NCI-H460 (cell line): Measurements from ENCODE around the gene CGREF1. TPM values are rescaled to one million over a fixed set of nuclear protein-coding genes. Genes with fewer than 3 reads are reported as not detected.
A peak's percentile ranks its signal among the peaks of the same experiment; 100 is the strongest.
"Not testable (repeated sequence)": the region's sequence is repeated elsewhere in the genome, so short reads cannot be mapped to it uniquely, and the experiment has no call there.

Experiments
- DNase-seq: peaks from one replicate; pipeline ENCODE4 v3.0.0-alpha.2; 2016; ENCODE audit warnings: low read depth; ENCODE audit errors: extremely low read depth
- total RNA-seq: library from RNA; depleted of rRNA; stranded (reverse); fragments of >200 nt; shearing (Covaris generic); gene quantifications from 2 replicates; pipeline ENCODE4 v1.2.3, GENCODE V29; 2014

The CGREF1 gene
- total RNA-seq, 1 experiment from 2014 or later: 43.2 TPM

DNA sequence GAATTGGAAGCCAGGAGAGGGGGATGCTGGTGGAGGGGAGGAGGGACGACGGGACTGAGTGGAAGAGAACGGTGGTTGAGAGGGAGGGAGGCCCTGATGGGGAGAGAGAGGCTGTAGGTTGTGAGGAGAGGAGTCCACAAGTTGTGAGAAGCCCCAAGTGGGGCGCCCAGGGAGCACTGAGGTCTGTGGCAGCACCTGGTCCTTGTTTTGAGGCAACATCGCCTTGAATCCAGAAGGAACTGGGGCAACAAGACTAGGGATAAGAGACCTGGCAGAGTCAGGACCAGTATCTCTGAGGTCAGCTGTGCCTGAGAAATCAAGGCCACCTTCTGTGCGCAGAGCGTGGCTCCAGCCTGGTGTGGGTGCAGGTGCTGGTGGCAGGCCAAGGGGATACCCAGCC, 19.2 kb upstream of the CGREF1 start:
- DNase-seq: no peak

DNA sequence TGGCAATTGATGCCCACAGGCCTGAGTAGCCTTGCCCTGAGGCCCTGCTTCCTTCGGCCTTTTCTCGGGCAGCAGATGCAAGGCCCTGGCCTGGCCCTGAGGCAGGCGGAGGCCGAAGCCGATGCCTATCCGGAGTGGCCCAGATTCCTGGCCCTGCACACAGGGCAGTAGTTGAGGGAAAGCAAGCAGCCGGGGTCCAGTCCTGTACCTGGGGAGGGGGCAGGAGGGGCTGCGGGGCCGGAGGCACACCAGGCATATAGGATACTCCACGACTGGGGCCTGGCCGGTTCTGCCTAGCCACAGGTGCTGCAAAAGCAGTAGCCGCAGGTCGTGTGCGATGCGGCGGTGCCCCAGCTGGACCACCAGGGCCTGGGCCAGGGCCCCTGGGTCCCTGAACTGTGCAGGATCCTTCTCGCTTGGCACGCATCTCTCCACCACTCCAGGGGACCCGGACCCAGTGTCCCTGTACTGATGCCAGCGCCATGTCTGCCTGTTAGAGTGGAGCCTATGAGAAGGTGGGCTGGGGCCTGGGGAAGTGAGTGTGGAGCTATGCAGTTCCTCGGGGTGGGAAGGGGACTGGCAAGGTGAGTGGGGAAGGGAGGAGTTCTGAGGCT, 18.5 kb upstream of the CGREF1 start:
- no peak for DNase-seq

DNA sequence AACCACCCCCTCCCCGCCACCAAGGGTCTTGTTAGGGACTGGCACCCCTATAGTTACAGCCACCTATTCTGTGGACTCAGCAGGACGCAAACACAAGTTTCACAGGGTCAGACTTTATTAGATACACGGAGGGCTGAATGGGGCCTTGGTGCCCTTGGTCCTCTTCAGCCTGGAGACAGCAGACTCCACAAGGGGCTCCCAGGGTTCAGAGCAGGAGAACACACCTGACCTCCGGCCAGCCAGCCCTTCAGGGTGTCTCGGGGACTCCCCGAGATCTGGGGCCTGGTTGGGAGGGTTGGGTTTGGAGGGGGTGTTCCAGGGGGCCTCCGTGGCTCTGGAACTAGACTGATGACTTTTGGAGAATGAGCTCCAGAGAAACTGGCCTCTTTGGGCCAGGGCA, 17.8 kb upstream of the CGREF1 start:
- no peak for DNase-seq

DNA sequence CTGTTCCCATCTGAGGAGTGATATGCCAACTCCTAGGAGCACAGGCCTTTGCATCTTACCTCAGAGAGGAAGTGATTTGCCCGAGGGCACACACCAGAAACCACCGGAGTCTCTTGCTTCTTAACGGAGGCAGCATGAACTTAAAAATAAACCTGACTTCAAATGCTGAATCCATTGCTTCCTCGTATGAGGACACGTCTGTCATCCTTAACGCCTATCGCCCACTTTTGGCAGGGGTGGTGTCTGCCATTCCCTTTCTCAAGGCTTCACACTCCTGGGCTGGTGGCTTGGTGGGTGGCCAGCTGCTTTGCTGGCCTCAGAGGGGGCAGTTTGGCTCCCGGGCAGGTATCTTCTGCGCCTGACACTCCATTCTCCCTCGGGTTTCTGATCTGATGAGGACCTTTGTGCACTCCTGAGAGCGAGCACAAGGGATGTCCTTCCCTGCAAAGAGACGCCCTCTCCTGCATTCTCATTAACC, 16.6 kb upstream of the CGREF1 start:
- no peak for DNase-seq

DNA sequence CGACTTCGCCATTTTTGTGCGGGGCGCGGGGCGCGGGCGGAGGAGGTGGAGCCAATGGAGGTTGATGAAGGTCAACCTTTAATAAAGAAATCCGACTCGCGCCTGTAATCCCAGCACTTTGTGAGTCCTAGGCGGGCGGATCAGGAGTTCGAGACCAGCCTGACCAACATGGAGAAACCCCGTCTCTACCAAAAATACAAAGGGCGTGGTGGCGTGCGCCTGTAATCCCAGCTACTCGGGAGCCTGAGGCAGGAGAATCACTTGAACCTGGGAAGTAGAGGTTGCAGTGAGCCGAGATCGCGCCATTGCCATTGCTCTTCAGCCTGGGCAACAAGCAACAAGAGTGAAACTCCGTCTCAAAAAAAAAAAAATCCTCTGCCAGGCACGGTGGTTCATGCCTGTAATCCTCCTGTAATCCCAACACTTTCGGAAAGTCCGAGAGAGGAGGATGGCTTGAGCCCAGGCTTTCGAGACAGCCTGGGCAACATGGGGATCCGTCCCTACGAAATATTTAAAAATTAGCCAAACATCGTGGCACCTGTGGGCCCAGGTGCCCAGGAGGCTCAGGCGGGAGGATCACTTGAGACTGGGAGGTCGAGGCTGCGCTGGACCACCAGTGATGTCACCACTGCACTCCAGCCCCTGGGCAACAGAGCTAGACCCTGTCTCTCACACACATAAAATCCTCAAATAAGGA, 16.0 kb upstream of the CGREF1 start:
- DNase-seq: no peak

DNA sequence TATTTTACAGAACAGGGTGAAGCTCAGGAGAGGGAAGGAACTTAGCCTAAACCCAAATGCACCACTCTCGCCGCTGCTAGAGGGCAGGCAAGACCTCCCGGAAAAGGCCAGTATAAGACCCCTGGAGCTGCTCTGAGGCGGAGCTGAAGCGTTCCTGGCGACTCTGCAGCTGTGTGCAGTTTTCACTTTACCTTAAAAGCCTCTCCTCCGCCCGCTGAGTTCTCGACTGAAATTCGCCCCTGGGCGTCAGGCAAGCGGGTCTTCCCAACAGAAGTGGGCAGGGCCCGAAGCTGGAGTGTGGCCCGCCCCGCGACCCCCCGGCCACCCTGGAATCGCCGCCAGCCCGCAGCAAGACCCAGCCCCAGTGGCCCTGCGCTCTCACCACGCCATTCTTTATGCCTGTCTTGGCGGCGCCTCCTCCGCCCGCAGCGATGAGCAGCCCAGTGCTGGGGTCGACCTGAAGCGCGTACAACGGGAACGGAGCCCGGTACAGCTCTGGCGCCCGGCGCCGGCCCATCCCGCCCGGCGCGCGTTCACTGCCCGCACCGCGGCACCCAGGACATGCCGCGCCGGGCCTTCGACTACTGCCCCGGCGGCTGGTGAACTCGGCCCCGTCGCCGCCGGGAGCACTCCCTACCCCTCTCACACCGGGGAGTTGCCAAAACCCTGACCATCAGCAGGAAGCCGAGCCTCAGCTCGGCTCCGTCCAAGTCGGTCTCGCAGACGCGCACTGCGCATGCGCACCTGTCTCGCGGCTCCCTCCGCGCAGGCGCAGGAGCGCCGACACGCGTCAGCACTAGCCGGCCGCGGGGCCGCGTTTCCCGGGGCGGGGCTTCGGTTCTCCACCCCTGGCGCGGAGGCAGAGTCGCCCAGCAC, 15.2 kb upstream of the CGREF1 start, which contains the start of gene PREB:
TSS of gene PREB (minus strand) at position 732 of the 876 bp plus-strand sequence. CDS start at position 517, 215 bp downstream.
- peak; percentile 95 for DNase-seq

DNA sequence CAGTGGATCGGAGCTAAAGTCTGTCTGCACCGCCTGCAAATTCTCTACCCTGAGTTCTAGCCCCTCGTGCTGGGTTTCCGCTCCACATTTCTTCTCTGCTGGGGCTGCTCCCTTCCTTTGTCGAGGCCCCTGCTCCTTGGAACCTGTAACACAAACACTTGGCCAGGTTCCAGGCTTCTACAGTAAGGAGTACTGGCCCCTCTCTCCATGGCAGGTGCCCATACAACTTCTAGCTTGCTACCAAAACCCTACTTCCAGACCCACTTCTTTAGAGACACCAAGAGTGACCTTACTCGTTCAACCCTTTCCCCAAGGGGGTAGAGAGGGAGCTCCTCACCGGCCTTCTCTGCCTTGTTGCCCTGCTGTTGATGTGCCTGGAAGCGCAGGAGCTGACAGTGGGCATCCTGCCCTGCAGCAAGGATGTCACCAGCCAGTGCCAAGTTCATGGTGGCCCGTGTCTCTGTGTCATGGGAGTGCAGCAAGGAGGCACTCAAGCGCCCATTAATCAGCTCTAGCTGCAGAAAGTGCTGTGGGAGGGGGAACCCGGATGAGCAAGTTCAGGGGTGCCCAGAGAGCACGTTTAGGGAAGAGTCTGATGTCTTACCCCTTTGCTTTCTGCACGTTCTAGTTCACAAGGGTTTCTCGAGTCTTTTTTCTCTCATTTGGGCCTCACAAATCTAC, 14.4 kb upstream of the CGREF1 start:
- DNase-seq: no peak

DNA sequence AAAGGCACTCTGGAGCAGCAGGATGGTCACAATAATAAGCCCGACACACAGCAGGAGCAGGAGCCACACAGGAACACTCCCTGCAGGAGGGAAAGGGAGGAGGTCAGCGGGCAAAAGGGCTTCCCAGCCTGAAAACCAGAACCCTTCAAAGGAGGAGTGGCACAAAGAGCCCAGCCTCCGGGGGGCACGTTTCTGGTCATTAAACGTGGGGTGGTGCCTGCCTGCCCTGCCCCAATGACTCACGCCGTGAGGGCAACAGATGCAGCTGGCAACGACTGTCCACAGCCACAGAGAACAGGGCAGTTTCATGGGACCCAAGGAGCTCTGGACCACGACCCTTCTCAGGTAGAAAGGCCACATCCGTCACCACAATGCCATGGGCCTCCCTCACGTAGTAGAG, 12.5 kb upstream of the CGREF1 start:
- DNase-seq: no peak

DNA sequence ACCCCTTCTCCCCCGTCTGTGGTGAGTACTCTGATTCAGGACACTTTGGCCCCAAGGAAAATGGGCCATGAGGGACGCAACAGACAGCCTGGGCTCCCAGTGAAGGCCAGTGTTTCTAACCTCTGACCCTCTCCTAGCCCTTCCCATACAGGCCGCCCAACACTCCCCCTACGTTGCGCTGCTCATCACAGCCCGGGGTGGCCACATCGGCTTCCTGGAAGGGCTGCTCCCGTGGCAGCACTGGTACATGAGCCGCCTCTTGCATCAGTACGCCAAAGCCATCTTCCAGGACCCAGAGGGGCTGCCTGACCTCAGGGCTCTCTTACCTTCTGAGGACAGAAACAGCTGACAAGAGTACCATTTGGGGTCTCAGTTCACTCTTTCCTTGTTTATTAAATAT, 11.5 kb upstream of the CGREF1 start:
- DNase-seq: no peak

DNA sequence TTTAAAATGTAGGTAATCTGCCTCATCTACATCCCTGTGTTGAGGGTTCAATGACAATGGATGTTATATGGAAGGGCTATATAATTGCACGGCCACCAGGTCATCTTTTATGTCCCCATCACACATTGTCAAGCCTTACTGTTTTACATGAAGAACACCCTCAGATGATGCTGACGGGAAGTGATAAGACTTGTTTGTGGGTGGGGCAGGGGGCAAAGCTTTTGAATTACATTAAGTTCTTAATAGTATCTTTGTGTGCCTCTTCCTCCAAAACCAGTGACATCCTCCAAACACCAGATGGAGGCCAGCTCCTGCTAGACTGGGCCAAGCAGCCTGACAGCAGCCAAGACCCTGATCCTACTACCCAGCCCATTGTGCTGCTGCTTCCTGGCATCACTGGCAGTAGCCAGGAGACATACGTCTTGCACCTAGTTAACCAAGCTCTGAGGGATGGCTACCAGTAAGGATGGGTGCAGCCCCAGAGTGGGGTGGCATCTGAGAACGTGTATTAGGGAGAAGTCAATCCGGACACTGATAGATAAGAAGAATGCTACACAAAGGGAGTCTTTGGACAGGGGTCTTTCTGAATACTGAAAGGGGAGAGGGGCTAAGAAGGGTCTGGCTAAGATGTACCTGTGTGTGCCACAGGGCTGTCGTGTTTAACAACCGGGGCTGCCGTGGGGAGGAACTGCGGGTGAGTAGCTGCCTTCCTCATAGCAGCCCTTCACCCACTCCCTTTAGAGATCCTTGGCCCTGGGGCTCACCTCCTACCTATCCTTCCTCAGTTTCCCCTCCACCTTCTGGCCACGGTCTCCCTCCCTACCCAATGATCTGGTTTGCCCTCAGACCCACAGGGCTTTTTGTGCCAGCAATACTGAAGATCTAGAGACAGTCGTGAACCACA, 10.0 kb upstream of the CGREF1 start:
- DNase-seq: no peak

DNA sequence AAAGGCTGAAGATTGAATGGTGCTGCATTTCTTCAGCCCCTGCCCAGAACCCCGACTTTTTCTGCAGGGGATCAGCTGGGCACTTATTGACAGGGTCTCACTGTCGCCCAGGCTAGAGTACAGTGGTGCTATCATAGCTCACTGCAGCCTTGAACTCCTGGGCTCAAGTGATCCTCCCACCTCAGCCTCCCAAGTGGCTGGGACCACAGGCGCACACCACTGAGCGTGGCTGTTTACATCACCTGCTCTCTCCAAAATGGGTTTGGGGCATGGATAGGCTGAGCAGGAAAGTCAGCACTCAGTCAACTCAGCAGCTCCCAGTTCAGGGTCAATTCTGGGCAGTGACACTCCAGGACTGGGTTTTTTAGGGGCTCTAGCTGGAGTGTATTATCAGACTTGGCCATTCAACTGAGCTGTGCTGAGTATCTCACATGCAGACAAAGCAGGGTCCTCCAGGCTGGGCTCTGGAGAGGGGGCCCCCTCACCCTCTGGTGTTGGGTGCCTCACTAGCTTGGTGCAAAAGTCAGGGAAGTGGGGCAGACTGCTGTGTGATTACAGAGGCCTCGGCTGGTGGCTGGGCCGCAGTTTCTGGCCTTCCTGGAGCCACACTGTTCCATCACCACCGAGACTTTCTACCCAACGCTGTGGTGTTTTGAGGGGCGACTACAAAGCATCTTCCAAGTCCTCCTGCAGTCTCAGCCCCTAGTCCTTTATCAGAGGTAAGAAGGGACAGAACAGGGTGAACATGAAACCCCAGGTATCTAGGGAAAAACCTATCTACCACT, 9.1 kb upstream of the CGREF1 start:
- no peak for DNase-seq

DNA sequence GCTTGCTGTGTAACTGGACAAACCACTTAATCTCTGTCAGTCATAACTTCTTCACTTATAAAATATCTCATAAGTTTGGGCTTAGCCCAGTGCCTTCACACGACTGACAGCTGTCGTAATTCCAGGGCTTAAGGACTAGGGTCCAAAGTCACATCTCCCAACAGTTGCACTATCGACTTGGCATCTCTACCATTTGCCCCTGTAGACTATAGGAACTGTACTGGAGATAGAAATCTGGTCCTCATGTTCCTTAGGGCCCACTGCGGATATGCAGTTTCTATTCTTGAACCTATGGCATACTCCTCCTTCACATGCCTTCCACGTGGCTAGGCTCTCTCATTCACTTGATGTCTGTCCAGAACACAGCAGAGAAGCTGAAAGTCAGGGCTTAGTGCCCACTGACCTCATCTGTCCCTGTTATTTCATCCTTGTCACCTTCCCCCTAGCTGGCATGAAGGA, 7.4 kb upstream of the CGREF1 start:
- no peak for DNase-seq

DNA sequence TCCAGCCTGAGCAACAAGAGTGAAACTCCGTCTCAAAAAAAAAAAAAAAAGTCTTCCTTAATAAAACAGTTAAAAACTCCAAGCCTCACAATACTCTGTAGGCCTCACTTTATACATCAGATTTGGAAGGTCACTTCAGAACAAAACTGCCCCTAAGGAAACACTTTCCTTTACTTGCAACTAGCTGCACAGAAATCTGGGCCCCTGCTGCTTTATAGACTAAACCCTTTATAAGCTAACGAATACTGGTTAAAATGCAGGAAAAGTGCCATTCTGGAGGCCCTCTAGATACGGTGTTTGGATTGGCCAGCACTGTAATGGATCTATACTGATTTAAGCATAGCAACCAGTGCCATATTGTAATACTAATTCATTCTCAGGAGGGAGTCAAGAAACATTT, 6.2 kb upstream of the CGREF1 start:
- DNase-seq: no peak

DNA sequence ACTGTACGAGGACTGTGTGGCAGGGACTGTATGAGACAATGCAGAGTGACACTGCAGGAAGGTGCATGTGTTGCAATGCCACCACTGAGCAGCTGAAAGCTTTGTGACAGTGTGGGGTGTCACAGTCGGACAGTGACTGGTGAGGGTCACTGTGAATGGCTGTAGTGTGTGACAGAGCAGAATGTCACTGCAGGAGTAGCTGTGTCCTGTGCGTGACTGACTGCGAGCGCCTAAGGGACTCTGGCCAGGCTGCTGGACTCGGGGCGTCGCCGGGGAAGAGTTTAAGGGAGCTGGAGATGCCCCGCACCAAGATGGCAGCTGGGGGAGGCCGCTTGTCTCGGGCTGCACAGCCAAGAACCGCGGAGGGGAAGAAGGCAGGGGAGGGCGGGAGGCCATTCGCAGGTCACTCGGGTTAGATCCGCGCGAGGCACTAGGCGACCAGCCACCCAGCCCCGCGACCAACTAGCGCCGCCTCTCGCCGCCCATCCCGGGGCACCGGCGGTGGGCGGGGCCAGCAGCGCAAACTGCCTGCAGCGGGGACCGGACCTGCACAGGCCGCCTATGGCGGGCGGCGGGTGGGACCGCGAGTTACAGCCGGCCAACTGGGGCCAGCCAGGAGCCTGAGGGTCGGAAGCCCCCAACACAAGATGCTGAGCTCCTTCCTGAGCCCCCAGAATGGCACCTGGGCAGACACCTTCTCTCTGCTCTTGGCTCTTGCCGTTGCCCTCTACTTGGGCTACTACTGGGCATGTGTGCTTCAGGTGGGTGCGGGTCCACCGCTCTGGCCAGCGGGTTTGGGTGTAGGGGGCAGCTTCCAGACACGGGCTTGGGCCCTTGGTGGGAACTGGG, 4.6 kb upstream of the CGREF1 start, which contains the start of gene ABHD1:
TSS of gene ABHD1 (plus strand) at position 514 of the 849 bp plus-strand sequence. CDS start at position 648, 134 bp downstream.
- DNase-seq: no peak

DNA sequence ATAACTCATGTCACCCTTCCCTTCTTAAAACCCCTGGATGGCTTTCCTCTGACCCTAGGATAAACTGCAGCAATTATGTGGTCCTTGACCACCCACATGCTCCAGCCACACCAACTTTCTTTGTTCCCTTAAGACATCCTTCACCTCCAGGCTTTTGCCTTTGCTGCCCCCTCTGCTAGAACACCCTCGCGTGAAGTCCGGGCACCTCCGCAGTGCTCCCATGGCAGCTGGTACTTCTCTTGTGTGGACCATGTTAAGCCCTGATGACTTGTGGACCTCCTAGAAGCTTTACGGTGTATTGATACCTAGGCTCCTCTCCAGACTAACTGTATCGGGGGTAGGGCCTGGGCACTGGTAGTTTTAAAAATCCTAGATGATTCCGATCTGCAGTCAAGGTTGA, 3.9 kb upstream of the CGREF1 start:
- no peak for DNase-seq

DNA sequence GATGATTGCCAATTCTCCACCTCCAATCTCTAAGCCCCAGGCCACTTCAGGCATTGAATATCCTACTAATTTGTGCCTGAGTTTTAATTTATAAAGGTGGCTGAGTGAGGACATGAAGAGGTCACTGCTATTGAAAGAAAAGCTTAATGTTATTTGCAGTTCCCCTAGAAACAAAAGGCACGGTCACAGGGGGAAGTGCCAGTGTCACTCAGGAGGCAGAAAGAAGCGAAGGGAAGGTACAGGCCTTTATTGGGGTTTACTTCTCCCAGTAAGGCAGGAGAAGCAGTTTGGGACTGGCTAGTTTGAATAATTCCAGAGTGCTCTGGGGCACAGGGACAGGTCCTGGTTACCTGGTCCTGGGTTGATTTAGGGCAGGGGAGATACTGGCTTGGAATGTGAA, 3.0 kb upstream of the CGREF1 start:
- DNase-seq: no peak

DNA sequence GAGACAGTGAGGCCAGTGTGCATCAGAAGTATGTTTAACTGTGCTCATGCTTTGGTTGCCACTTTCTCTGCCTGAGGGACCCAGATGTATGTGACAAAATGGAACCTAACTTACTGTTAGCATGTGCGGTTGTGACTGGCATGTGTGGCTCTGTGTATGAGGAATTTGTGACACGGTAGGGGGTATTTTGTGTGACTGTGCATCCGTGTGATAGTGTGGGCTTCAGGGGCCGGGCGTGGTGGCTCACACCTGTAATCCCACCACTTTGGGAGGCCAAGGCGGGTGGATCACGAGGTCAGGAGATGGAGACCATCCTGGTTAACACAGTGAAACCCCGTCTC, 372 bp upstream of the CGREF1 start:
- not testable (repeated sequence) for DNase-seq

DNA sequence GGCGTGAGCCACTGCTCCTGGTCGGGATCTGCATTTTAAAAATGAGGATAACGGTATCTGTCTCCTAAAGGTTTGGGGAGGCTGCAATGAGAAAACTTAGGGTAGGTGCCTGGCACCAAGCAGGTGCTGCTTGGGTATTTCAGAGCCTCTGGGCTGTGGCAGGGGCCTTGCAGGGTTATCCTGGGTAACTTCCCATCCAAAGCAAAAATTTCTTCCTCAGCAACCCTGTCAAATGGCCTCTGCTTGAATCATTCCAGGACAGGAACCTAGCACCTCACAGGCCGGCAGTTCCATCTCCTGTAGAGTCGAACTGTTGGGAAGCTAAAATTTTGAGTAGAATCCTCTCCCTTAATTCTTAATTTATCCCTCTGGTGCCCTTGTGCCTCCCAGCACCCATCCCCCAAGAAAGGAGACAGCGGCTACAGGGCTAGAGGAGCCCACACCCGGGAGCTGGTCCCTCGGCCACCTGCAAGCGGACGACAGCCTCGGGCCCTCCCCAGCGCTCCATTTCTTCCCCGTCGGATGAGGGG, 868 bp downstream of the CGREF1 start:
- DNase-seq: no peak
